Suprapubic skin (tissue), 4 donors: ENCODE data around the gene DYNLT2B.

Experiments
- CTCF ChIP-seq, 2 donors: fragments of 200-600 bp in 1 of 2; fragments of 450-650 bp in 1 of 2; sonication (generic) in 1 of 2; IDR thresholded peaks; one replicate each; pipeline ENCODE4 v1.5.1; 2016 to 2019; ENCODE audit warnings: antibody characterized with exemption in 2 of 2, mild to moderate bottlenecking in 1 of 2, moderate library complexity in 1 of 2
- POLR2A ChIP-seq, 2 donors: fragments of 450-650 bp; IDR thresholded peaks; one replicate each; pipeline ENCODE4 v1.6.1; 2017; ENCODE audit warnings: antibody characterized with exemption in 2 of 2, mild to moderate bottlenecking in 2 of 2, moderate library complexity in 2 of 2
- POLR2AphosphoS5 ChIP-seq, 3 donors: sonication (generic); formaldehyde crosslinking; IDR thresholded peaks; one replicate each; pipeline ENCODE4 v1.6.1; 2017; ENCODE audit warnings: antibody characterized with exemption in 3 of 3

GRCh38 chr3:196260784-196261183 is 57.3 kb downstream of the DYNLT2B start:
- TF ChIP-seq POLR2A (IDR thresholded peaks at IDR 0.05): no peak
- no peak for TF ChIP-seq CTCF (IDR thresholded peaks at IDR 0.05)
- TF ChIP-seq POLR2AphosphoS5 (IDR thresholded peaks at IDR 0.05): no peak
